SK-N-SH (cell line): Measurements from ENCODE around the gene NOB1.

Source experiments
- EP300 ChIP-seq, 2 experiments: IDR thresholded peaks; 2 replicates each; pipeline versions ENCODE4 v1.4.0 to v1.6.1; 2012; ENCODE audit warnings: borderline replicate concordance in 1 of 2, low read depth in 1 of 2, low read length in 1 of 2
- GATA2 ChIP-seq: sonication (generic); formaldehyde crosslinking; IDR thresholded peaks from 2 replicates; pipeline ENCODE4 v1.5.0; 2020; ENCODE audit warnings: mild to moderate bottlenecking, missing genetic modification reagents
- JUND ChIP-seq: IDR thresholded peaks from 2 replicates; pipeline ENCODE4 v1.4.0; 2012
- POLR2AphosphoS5 ChIP-seq: IDR thresholded peaks from 2 replicates; pipeline ENCODE4 v1.6.1; 2012; ENCODE audit warnings: low read depth, low read length
- RAD21 ChIP-seq: IDR thresholded peaks from 2 replicates; pipeline ENCODE4 v1.6.1; 2012; ENCODE audit warnings: mild to moderate bottlenecking, low read length
- SIN3A ChIP-seq: IDR thresholded peaks from 2 replicates; pipeline ENCODE4 v1.6.1; 2012; ENCODE audit warnings: low read depth, mild to moderate bottlenecking, low read length, moderate library complexity, borderline replicate concordance
- TAF1 ChIP-seq: IDR thresholded peaks from 2 replicates; pipeline ENCODE4 v1.6.1; 2012; ENCODE audit warnings: low read depth, mild to moderate bottlenecking, low read length, moderate library complexity, borderline replicate concordance
- TF ChIP-seq, protein P1 (sequence below): fragments of 200-600 bp; sonication (generic); IDR thresholded peaks from 2 replicates; pipeline ENCODE4 v1.6.1; 2017; ENCODE audit warnings: antibody characterized with exemption, mild to moderate bottlenecking, moderate library complexity
- TF ChIP-seq, protein P2 (sequence below): IDR thresholded peaks from 2 replicates; pipeline ENCODE4 v1.4.0; 2012; ENCODE audit warnings: low read depth

DNA sequence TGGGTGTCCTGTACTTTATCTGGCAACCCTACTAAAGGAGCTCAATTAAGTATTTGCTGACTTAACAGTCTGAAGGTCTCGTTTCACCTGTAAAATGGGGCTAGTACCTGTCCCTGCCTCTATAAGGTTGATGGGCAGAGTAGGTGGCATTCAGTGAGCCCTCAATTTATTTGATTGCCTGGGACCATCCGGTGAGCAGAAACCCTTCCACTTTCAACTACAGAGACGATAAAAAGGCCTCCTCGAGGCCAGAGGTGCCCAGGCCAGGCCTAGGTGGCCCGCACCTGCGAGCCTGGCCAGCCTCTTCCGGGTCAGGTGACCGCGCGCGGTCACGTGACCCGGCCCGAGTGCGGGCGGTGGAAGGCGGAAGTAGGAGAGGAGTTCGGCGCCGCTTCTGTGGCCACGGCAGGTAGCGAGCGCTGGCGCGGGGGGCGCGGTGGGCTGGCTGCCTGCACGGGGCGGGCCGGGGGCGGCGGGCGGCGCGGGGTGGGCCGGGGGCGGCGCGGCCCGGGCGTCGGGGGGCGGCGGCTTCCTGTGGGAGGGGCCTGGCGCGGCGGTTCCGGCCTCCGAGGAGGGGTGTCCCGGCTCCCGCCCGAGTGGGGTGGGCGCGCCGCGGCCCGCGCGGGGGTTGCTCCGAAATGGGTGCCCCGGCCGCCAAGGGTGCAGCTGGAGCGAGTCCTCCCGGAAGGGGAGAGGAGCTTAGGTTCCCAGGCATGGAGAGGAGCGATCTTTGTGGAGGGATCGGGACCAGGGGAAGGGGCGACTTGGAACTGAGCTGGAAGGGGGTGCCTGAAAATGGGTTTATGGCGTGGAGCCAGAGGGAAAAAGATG, 7.5 kb upstream of the NOB1 start, which contains the start of gene WWP2:
- no peak for TF ChIP-seq JUND
- no peak for TF ChIP-seq GATA2
- TF ChIP-seq, protein P1, sequence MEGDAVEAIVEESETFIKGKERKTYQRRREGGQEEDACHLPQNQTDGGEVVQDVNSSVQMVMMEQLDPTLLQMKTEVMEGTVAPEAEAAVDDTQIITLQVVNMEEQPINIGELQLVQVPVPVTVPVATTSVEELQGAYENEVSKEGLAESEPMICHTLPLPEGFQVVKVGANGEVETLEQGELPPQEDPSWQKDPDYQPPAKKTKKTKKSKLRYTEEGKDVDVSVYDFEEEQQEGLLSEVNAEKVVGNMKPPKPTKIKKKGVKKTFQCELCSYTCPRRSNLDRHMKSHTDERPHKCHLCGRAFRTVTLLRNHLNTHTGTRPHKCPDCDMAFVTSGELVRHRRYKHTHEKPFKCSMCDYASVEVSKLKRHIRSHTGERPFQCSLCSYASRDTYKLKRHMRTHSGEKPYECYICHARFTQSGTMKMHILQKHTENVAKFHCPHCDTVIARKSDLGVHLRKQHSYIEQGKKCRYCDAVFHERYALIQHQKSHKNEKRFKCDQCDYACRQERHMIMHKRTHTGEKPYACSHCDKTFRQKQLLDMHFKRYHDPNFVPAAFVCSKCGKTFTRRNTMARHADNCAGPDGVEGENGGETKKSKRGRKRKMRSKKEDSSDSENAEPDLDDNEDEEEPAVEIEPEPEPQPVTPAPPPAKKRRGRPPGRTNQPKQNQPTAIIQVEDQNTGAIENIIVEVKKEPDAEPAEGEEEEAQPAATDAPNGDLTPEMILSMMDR = no peak
- TF ChIP-seq RAD21 = no peak
- TF ChIP-seq, protein P2, sequence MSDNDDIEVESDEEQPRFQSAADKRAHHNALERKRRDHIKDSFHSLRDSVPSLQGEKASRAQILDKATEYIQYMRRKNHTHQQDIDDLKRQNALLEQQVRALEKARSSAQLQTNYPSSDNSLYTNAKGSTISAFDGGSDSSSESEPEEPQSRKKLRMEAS = peak; percentile 75; the same call in 1 of the 2 replicates
- peak; percentile 69 for TF ChIP-seq POLR2AphosphoS5
- peak; percentile 75 for TF ChIP-seq TAF1
- TF ChIP-seq SIN3A = peak; percentile 85; the same call in 1 of the 2 replicates
- TF ChIP-seq EP300 (IDR thresholded peaks at IDR 0.05; ENCODE audit: borderline replicate concordance in 1 of 2, low read depth in 1 of 2, low read length in 1 of 2) = 0 out of 4 replicates have a peak, but pooled peaks of 1 of the 2 experiments have one; percentile 11
